ENCODE measurements around the gene SLC27A5.
"Not testable (repeated sequence)": the region's sequence is repeated elsewhere in the genome, so short reads cannot be mapped to it uniquely, and the experiment has no call there.

SLC27A5 gene

GRCh38 chr19:58521651-58522050, 9.9 kb upstream of the SLC27A5 start:
- DNase-seq: no peak

GRCh38 chr19:58520257-58520599, 8.4 kb upstream of the SLC27A5 start:
- DNase-seq: no peak

GRCh38 chr19:58519355-58520256, 7.8 kb upstream of the SLC27A5 start, which contains the start of gene ZBTB45:
TSS of gene ZBTB45 (minus strand) at chr19:58519810. CDS start at chr19:58517673, 2,137 bp downstream.
- DNase-seq: peak; percentile 97

GRCh38 chr19:58519087-58519354, 7.2 kb upstream of the SLC27A5 start:
- peak; percentile 87 for DNase-seq

GRCh38 chr19:58518256-58519086, 6.7 kb upstream of the SLC27A5 start:
- peak; percentile 82 for DNase-seq

GRCh38 chr19:58516964-58517833, 5.4 kb upstream of the SLC27A5 start:
- DNase-seq: no peak

GRCh38 chr19:58516246-58516836, 4.5 kb upstream of the SLC27A5 start:
- DNase-seq: no peak

- no peak for DNase-seq
Observed at GRCh38 chr19:58515259-58515658, 3.5 kb upstream of the SLC27A5 start.

GRCh38 chr19:58514564-58515022, 2.8 kb upstream of the SLC27A5 start:
- DNase-seq: no peak

GRCh38 chr19:58513694-58514563, 2.1 kb upstream of the SLC27A5 start:
- DNase-seq: peak; percentile 95

GRCh38 chr19:58513213-58513693, 1.5 kb upstream of the SLC27A5 start:
- DNase-seq: no peak

GRCh38 chr19:58510084-58510862, 1.5 kb downstream of the SLC27A5 start:
- peak; percentile 1 for DNase-seq

- peak; percentile 93 for DNase-seq
Observed at GRCh38 chr19:58509731-58510083, 2.1 kb downstream of the SLC27A5 start.

- not testable (repeated sequence) for DNase-seq
Observed at GRCh38 chr19:58507602-58508223, 4.1 kb downstream of the SLC27A5 start.

- DNase-seq: no peak
Observed at GRCh38 chr19:58500242-58500641, 11.6 kb downstream of the SLC27A5 start.

GRCh38 chr19:58499021-58499927, 12.5 kb downstream of the SLC27A5 start:
- peak; percentile 100 for DNase-seq

- DNase-seq: no peak
Observed at GRCh38 chr19:58498316-58499020, 13.3 kb downstream of the SLC27A5 start.

- DNase-seq: no peak
Observed at GRCh38 chr19:58497634-58498170, 14.1 kb downstream of the SLC27A5 start.
